GM13976 (cell line): ENCODE data around the gene TRANK1.

Experiments
- DNase-seq: peaks from one replicate; pipeline ENCODE4 v3.0.0; 2012; ENCODE audit warnings: low spot score
- CTCF ChIP-seq: IDR thresholded peaks from 2 replicates; pipeline ENCODE4 v1.5.1; 2012; ENCODE audit warnings: borderline replicate concordance, mild to moderate bottlenecking; ENCODE audit not compliant: insufficient read depth; ENCODE audit errors: extremely low read depth, missing control alignments, control extremely low read depth
- in situ Hi-C: fragments of 300-500 bp; cut with MboI; formaldehyde crosslinking; loops from one replicate; pipeline ENCODE4 v1.12.0; 2022; ENCODE audit warnings: low sequenced_read_pairs, mixed read lengths, inconsistent platforms; ENCODE audit not compliant: unreplicated experiment

TRANK1 gene

GRCh38 chr3:36944641-36945270 is at the start of gene TRANK1:
TSS of gene TRANK1 (minus strand) at chr3:36945054. CDS start at chr3:36944809, 245 bp downstream.
- TF ChIP-seq CTCF, result no peak
- DNase-seq, result peak; percentile 80
- in situ Hi-C loops, result no loop called here

- no peak for TF ChIP-seq CTCF
- DNase-seq, result peak; percentile 81
- in situ Hi-C loops, result no loop called here
These were observed 48.8 kb upstream of the TRANK1 start, which contains the start of gene MLH1 for GRCh38 chr3:36993326-36994283. TSS of gene MLH1 (plus strand) at chr3:36993518. CDS start at chr3:36993548, 30 bp downstream.

- DNase-seq, result peak; percentile 96
- in situ Hi-C loops, result no loop called here
- peak; percentile 24 for TF ChIP-seq CTCF
These were observed 48.0 kb upstream of the TRANK1 start, which contains the start of gene EPM2AIP1 for GRCh38 chr3:36992806-36993325. TSS of gene EPM2AIP1 (minus strand) at chr3:36993131. CDS start at chr3:36993077, 54 bp downstream.

- in situ Hi-C loops, result no loop called here
- no peak for DNase-seq
- no peak for TF ChIP-seq CTCF
These were observed 47.3 kb upstream of the TRANK1 start for GRCh38 chr3:36991923-36992805.

- no peak for DNase-seq
- in situ Hi-C loops, result no loop called here
- no peak for TF ChIP-seq CTCF
These were observed 46.3 kb upstream of the TRANK1 start for GRCh38 chr3:36991147-36991546.
